Mesendoderm (in vitro differentiated cells): ENCODE measurements around the gene IPCEF1.

Experiments used
- DNase-seq: peaks from one replicate; pipeline ENCODE4 v3.0.0; 2013
- H2AK5ac ChIP-seq: 2 replicates; pipeline ENCODE4 v1.6.1; 2013; ENCODE audit warnings: low read length, inconsistent platforms
- H2BK120ac ChIP-seq: 2 replicates; pipeline ENCODE4 v1.6.1; 2013; ENCODE audit warnings: low read depth, mild to moderate bottlenecking, low read length, moderate library complexity, mixed read lengths
- H2BK15ac ChIP-seq: replicated peaks from 2 replicates; pipeline ENCODE4 v1.6.1; 2013; ENCODE audit warnings: low read depth, mild to moderate bottlenecking, moderate library complexity
- H2BK5ac ChIP-seq: 2 replicates; pipeline ENCODE4 v1.6.1; 2013; ENCODE audit warnings: low read length, inconsistent platforms
- H3K18ac ChIP-seq: 2 replicates; pipeline ENCODE4 v1.6.1; 2013; ENCODE audit warnings: mild to moderate bottlenecking, low read length, mixed read lengths
- H3K23ac ChIP-seq: one replicate; pipeline ENCODE4 v1.6.1; 2013; ENCODE audit warnings: low read length
- H3K27ac ChIP-seq: 2 replicates; pipeline ENCODE4 v1.5.1; 2013; ENCODE audit warnings: low read depth, mild to moderate bottlenecking, inconsistent platforms, low read length, moderate library complexity
- H3K27me3 ChIP-seq: 2 replicates; pipeline ENCODE4 v1.6.1; 2013; ENCODE audit warnings: low read length, control low read depth, mild to moderate bottlenecking, inconsistent platforms; ENCODE audit not compliant: insufficient read depth, poor library complexity
- H3K36me3 ChIP-seq: 2 replicates; pipeline ENCODE4 v1.6.1; 2013; ENCODE audit warnings: low read length, inconsistent platforms; ENCODE audit not compliant: control insufficient read depth, insufficient read depth
- H3K4ac ChIP-seq: one replicate; pipeline ENCODE4 v1.6.1; 2013; ENCODE audit warnings: low read depth, mild to moderate bottlenecking, low read length, moderate library complexity
- H3K4me1 ChIP-seq: 2 replicates; pipeline ENCODE4 v1.6.1; 2013; ENCODE audit warnings: low read depth, low read length, inconsistent platforms; ENCODE audit not compliant: control insufficient read depth
- H3K4me2 ChIP-seq: 2 replicates; pipeline ENCODE4 v1.6.1; 2013; ENCODE audit warnings: low read length
- H3K4me3 ChIP-seq: 2 replicates; pipeline ENCODE4 v1.5.1; 2013; ENCODE audit warnings: mild to moderate bottlenecking, low read length
- H3K56ac ChIP-seq: one replicate; pipeline ENCODE4 v1.6.1; 2013; ENCODE audit warnings: low read length
- H3K79me1 ChIP-seq: 2 replicates; pipeline ENCODE4 v1.6.1; 2013; ENCODE audit warnings: low read length, inconsistent platforms
- H3K79me2 ChIP-seq: 2 replicates; pipeline ENCODE4 v1.6.1; 2013; ENCODE audit warnings: mild to moderate bottlenecking, low read length; ENCODE audit not compliant: control insufficient read depth, insufficient read depth
- H3K9ac ChIP-seq: 2 replicates; pipeline ENCODE4 v1.6.1; 2013; ENCODE audit warnings: low read length, inconsistent platforms
- H4K5ac ChIP-seq: one replicate; pipeline ENCODE4 v1.6.1; 2013; ENCODE audit warnings: low read length
- H4K8ac ChIP-seq: one replicate; pipeline ENCODE4 v1.6.1; 2013; ENCODE audit warnings: low read depth, mild to moderate bottlenecking, control low read depth, low read length, moderate library complexity
- WGBS: extraction: QIAGEN DNeasy Blood & Tissue Kit; methylation state at CpG from one replicate; pipeline ENCODE4 v1.1.7; 2013; ENCODE audit warnings: low lambda C conversion rate, missing lambda C conversion rate; ENCODE audit not compliant: insufficient coverage; ENCODE audit errors: extremely low coverage; 5-methylcytosine and 5-hydroxymethylcytosine counted together

IPCEF1 gene

GRCh38 chr6:154359679-154360078 lies 3.1 kb upstream of the IPCEF1 start:
- Histone ChIP-seq H2BK15ac (no peak overlapping the region), H3K9ac (no peak overlapping the region), H3K27ac (no peak overlapping the region), H3K4me2 (no peak overlapping the region), H2BK5ac (no peak overlapping the region), H2BK120ac (no peak overlapping the region), H3K4me1 (no peaks in the 10 kb centered on the region), H3K4me3 (no peak overlapping the region), H3K23ac (no peak overlapping the region), H3K79me1 (no peaks in the 10 kb centered on the region), H3K27me3 (no peaks in the 10 kb centered on the region), H3K79me2 (no peaks in the 10 kb centered on the region), H2AK5ac (no peak overlapping the region), H3K56ac (no peak overlapping the region), H4K5ac (no peak overlapping the region), H3K4ac (no peak overlapping the region), H4K8ac (no peak overlapping the region), H3K36me3 (no peaks in the 10 kb centered on the region), H3K18ac (no peak overlapping the region)
- WGBS: no CpG with 5 or more reads among the region's 4 CpGs
- DNase-seq: no peak

GRCh38 chr6:154359161-154359574 lies 2.6 kb upstream of the IPCEF1 start:
- no peak overlapping the region for H3K4me2 ChIP-seq
- no peak overlapping the region for H3K9ac ChIP-seq
- no CpG with 5 or more reads among the region's 10 CpGs for WGBS
- H3K79me1 ChIP-seq: no peaks in the 10 kb centered on the region
- no peak overlapping the region for H3K18ac ChIP-seq
- H3K4me1 ChIP-seq: no peaks in the 10 kb centered on the region
- H3K56ac ChIP-seq: no peak overlapping the region
- H3K4me3 ChIP-seq: no peak overlapping the region
- H3K79me2 ChIP-seq: no peaks in the 10 kb centered on the region
- H2BK15ac ChIP-seq: no peak overlapping the region
- H3K4ac ChIP-seq: no peak overlapping the region
- no peak overlapping the region for H4K5ac ChIP-seq
- no peak overlapping the region for H2BK120ac ChIP-seq
- H2BK5ac ChIP-seq: no peak overlapping the region
- no peak overlapping the region for H2AK5ac ChIP-seq
- H3K23ac ChIP-seq: no peak overlapping the region
- no peak overlapping the region for H4K8ac ChIP-seq
- H3K36me3 ChIP-seq: no peaks in the 10 kb centered on the region
- DNase-seq: no peak
- H3K27ac ChIP-seq: no peak overlapping the region
- no peaks in the 10 kb centered on the region for H3K27me3 ChIP-seq

GRCh38 chr6:154358019-154358545 lies 1.5 kb upstream of the IPCEF1 start:
- Histone ChIP-seq H3K18ac (no peak overlapping the region), H4K5ac (no peak overlapping the region)

GRCh38 chr6:154356113-154356512 lies 490 bp downstream of the IPCEF1 start:
- WGBS: no CpG with 5 or more reads among the region's 2 CpGs
- H3K4me1 ChIP-seq: no peaks in the 10 kb centered on the region

More at GRCh38 chr6:154358019-154358545, 1.5 kb upstream of the IPCEF1 start:
- Histone ChIP-seq H3K27me3 (no peaks in the 10 kb centered on the region), H2BK5ac (no peak overlapping the region), H3K56ac (no peak overlapping the region), H3K79me1 (no peaks in the 10 kb centered on the region), H3K36me3 (no peaks in the 10 kb centered on the region), H3K4me2 (no peak overlapping the region), H3K27ac (no peak overlapping the region), H3K79me2 (no peaks in the 10 kb centered on the region), H3K4ac (no peak overlapping the region), H4K8ac (no peak overlapping the region), H3K4me3 (no peak overlapping the region), H3K23ac (no peak overlapping the region), H2BK120ac (no peak overlapping the region), H3K4me1 (no peaks in the 10 kb centered on the region), H2AK5ac (no peak overlapping the region), H3K9ac (no peak overlapping the region), H2BK15ac (no peak overlapping the region)
- DNase-seq: no peak
- WGBS: no CpG with 5 or more reads among the region's 5 CpGs

GRCh38 chr6:154354265-154354777 lies 2.3 kb downstream of the IPCEF1 start:
- H3K27me3 ChIP-seq: no peaks in the 10 kb centered on the region
- H2BK120ac ChIP-seq: no peak overlapping the region
- no peaks in the 10 kb centered on the region for H3K36me3 ChIP-seq
- H3K56ac ChIP-seq: no peak overlapping the region
- H3K23ac ChIP-seq: no peak overlapping the region
- H3K9ac ChIP-seq: no peak overlapping the region
- no peak overlapping the region for H3K4me2 ChIP-seq
- no peak overlapping the region for H4K5ac ChIP-seq
- H4K8ac ChIP-seq: no peak overlapping the region
- no peak overlapping the region for H3K27ac ChIP-seq
- H3K79me2 ChIP-seq: no peaks in the 10 kb centered on the region
- H2BK15ac ChIP-seq: no peak overlapping the region
- 100% methylated on average over 1 of the region's 8 CpGs for WGBS
- no peaks in the 10 kb centered on the region for H3K4me1 ChIP-seq
- no peak for DNase-seq
- no peak overlapping the region for H2AK5ac ChIP-seq
- H2BK5ac ChIP-seq: no peak overlapping the region
- H3K18ac ChIP-seq: no peak overlapping the region
- H3K4me3 ChIP-seq: no peak overlapping the region
- H3K79me1 ChIP-seq: no peaks in the 10 kb centered on the region
- H3K4ac ChIP-seq: no peak overlapping the region

More at GRCh38 chr6:154356113-154356512, 490 bp downstream of the IPCEF1 start:
- Histone ChIP-seq H3K4ac (no peak overlapping the region), H2BK5ac (no peak overlapping the region), H2AK5ac (no peak overlapping the region), H3K79me1 (no peaks in the 10 kb centered on the region), H3K23ac (no peak overlapping the region), H4K5ac (no peak overlapping the region), H3K56ac (no peak overlapping the region), H3K36me3 (no peaks in the 10 kb centered on the region), H3K4me2 (no peak overlapping the region), H4K8ac (no peak overlapping the region), H2BK120ac (no peak overlapping the region), H3K27me3 (no peaks in the 10 kb centered on the region), H3K4me3 (no peak overlapping the region), H3K9ac (no peak overlapping the region), H2BK15ac (no peak overlapping the region), H3K27ac (no peak overlapping the region), H3K79me2 (no peaks in the 10 kb centered on the region), H3K18ac (no peak overlapping the region)
- no peak for DNase-seq

- no peak overlapping the region for H3K18ac ChIP-seq
- no peak overlapping the region for H2BK120ac ChIP-seq
- no peak overlapping the region for H3K4ac ChIP-seq
- H2AK5ac ChIP-seq: no peak overlapping the region
- H4K5ac ChIP-seq: no peak overlapping the region
- no peaks in the 10 kb centered on the region for H3K79me1 ChIP-seq
- no peak overlapping the region for H3K56ac ChIP-seq
- H3K27me3 ChIP-seq: no peaks in the 10 kb centered on the region
- WGBS: no CpG with 5 or more reads among the region's 1 CpG
- no peak for DNase-seq
- no peak overlapping the region for H3K27ac ChIP-seq
- H2BK15ac ChIP-seq: no peak overlapping the region
- H3K4me1 ChIP-seq: no peaks in the 10 kb centered on the region
- no peak overlapping the region for H3K9ac ChIP-seq
- H4K8ac ChIP-seq: no peak overlapping the region
- H3K36me3 ChIP-seq: no peaks in the 10 kb centered on the region
- H2BK5ac ChIP-seq: no peak overlapping the region
- no peak overlapping the region for H3K4me2 ChIP-seq
- H3K4me3 ChIP-seq: no peak overlapping the region
- H3K23ac ChIP-seq: no peak overlapping the region
- H3K79me2 ChIP-seq: no peaks in the 10 kb centered on the region
Observed at GRCh38 chr6:154353626-154354025, 3.0 kb downstream of the IPCEF1 start.
